NCI-H128 (cell line): ENCODE data around the gene EIF4E3.

Experiments
- DNase-seq: peaks from one replicate; lab custom pipeline; 2025; ENCODE audit not compliant: unreplicated experiment; lab: John Stamatoyannopoulos, UW

EIF4E3 gene

DNA sequence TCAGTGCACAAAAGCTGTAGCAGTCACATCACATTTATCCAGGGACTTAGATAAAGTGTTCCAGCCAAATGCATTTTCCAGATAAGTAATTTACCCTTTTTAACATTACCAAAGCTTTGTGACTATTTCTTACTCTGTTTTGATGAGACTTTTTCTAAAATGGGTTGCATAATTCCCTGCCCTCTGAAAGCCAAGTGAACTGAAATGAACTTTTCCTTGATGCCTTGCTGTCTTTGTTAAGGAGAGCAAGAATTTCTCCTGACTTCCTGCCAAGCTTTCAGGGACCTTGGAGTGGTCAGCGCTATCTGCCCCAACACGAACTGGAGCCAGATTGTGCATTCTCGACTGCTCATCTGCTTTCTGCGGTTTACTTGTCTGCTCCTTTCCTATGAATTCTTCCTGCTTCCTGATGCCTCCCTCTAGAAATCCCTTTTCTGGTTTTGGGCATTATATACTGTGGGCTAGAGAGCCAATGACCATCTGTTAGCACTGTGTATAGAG, 34.8 kb downstream of the EIF4E3 start:
- no peak for DNase-seq

DNA sequence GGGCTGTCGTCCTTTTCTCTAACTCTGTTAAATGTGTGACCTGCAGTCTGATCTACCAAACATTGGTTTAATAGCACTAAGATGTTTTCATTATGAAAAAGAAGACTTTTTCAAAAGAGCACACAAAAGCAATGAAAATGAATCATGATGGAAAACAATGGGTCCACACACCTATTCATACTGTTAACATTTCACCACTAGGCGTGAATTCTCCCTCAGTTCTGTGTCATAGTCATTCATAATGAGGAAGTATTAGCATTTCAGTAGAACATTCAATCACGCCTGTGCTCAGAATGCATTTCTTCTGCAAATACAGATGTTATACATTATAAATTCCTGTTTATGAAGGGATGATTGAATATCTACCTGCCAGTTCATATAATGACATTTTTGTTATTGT, 35.9 kb downstream of the EIF4E3 start:
- DNase-seq, result no peak

GRCh38 chr3:71688121-71688520, 37.1 kb downstream of the EIF4E3 start:
- no peak for DNase-seq

DNA sequence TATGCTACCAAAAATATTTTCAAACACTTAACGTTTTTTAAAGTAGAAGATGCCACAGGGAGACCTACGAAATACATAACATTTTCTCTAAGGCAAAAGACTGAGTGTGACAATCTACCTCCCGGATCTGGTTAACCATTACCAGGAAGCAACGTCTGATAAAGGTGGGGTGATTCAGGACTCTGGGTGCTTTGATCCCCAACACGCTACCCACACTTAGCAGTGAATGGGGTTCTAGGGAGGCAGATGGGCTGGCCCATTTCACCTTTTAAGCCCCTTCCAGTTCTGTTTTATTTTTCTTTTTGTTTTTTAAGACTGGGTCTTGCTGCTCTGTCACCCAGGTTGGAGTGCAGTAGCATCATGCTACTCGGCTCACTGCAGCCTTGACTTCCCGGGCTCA, 39.5 kb downstream of the EIF4E3 start:
- DNase-seq, result no peak

GRCh38 chr3:71684757-71685386, 40.3 kb downstream of the EIF4E3 start:
- no peak for DNase-seq

- no peak for DNase-seq
These were observed 41.0 kb downstream of the EIF4E3 start for GRCh38 chr3:71684046-71684756.

DNA sequence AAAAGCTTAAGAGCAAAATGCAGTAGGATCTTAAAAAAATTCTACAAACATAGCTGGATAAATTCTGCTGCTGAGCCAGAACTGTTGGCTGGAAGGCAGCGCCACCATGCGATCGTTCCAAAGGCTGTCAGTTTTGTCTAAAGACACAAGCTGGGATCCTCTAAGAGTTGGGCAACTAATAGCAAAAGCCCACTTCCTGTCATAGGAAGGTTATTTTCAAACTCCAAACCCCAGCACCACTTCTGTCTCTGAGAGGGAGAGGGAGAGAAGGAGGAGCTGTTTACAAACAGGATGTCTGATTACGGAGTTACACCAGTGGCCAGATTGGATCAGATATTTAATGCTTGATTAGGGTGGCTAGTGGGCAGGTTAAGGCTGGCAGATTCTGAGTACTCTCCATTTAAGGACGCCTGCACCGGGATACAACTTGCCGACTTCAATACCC, 44.0 kb downstream of the EIF4E3 start:
- DNase-seq, result no peak

- DNase-seq, result no peak
These were observed 44.6 kb downstream of the EIF4E3 start for GRCh38 chr3:71680603-71681002.

- no peak for DNase-seq
These were observed 48.3 kb downstream of the EIF4E3 start for GRCh38 chr3:71676931-71677330.

- no peak for DNase-seq
These were observed 51.7 kb downstream of the EIF4E3 start for GRCh38 chr3:71673486-71673885.

DNA sequence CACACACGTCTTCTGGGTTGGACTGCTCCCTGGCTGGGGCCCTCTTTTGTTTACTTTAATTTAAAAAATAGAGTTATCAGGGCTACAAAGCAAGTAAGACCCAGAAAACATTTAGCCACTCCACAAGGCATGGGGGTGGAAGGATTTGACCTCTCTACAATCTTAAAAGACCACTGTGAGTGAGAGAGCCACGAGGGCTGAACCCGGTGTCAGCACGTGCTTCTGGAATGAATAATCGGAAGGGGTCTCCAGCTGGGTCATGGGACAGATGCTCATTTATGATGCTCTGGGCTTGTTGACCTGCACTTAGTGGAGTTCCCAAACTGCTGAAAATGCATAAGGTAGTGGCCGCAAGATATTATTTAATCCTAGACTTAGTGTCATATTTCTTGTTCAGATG, 52.4 kb downstream of the EIF4E3 start:
- DNase-seq, result no peak

GRCh38 chr3:71672340-71672739, 52.9 kb downstream of the EIF4E3 start:
- peak; percentile 5 for DNase-seq

DNA sequence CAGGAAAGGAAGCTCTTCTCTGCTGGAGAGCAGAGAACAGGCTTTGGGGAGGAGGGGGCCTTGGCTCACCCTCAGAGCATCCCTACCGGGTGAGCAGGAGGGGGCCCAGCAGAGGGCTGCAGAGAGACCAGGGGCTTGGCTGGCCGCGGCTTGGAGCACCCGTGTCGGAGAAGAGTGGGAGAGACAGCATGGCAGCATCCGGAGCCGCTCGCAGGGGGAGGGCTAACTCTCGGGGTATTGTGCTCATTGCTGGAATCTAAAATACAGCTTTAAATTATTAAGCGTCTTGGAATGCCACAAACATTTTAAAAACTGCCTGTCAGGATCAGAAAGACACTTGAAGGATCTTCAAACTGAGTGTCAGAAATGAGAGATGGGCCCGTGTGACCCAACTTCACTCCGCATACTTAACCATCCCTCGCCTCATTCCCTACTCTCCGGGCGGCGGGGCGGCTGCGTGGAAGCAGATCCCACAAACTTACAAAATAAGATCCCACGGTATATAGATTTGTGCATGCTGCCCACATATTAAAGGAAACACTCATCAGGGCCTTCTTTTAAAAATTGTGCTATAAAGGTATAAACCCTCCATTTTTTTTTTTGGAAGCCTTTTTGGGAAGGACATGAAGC, 53.9 kb downstream of the EIF4E3 start:
- DNase-seq, result no peak

GRCh38 chr3:71662568-71662967, 62.6 kb downstream of the EIF4E3 start:
- no peak for DNase-seq

- DNase-seq, result no peak
These were observed 63.1 kb downstream of the EIF4E3 start for GRCh38 chr3:71662056-71662455.

GRCh38 chr3:71659864-71660591, 65.2 kb downstream of the EIF4E3 start:
- DNase-seq, result no peak

GRCh38 chr3:71657831-71658530, 67.2 kb downstream of the EIF4E3 start:
- DNase-seq, result peak; percentile 74

- no peak for DNase-seq
These were observed 70.1 kb downstream of the EIF4E3 start for GRCh38 chr3:71655061-71655460.

DNA sequence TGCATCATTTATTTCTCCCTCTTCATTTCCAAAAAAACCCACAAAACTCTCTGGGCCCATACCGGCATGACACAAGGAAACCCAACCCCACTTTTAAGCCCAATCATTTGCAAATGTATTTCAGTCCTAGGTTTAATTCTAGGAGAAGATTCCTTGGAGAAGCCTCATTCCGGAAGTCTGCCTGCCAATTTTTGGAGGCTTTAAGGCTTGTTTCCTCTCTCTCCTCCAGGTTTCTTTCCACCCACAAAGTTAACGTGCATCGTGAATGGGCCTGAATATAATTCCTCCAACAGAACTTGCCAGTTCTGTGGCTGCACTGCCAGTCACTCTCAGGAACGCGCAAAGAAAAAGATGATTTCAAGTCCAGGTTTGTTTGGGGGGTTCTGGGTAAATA, 71.8 kb downstream of the EIF4E3 start:
- no peak for DNase-seq

- no peak for DNase-seq
These were observed 72.3 kb downstream of the EIF4E3 start for GRCh38 chr3:71652781-71653413.
